Effector memory CD4-positive, alpha-beta T cell (primary cell): Measurements from ENCODE around the gene ERAL1.
"Not testable (repeated sequence)": the region's sequence is repeated elsewhere in the genome, so short reads cannot be mapped to it uniquely, and the experiment has no call there.

Experiments
- DNase-seq, 3 donors: peaks; one replicate each; pipeline ENCODE4 v3.0.0-alpha.2; 2020
- H3K27ac ChIP-seq: 2 replicates; pipeline ENCODE4 v1.7.0; 2013; ENCODE audit warnings: mild to moderate bottlenecking, low read length, moderate library complexity; ENCODE audit not compliant: insufficient read depth, poor library complexity, severe bottlenecking
- H3K27me3 ChIP-seq: replicated peaks from 2 replicates; pipeline ENCODE4 v1.7.0; 2013; ENCODE audit warnings: mild to moderate bottlenecking, low read length; ENCODE audit not compliant: insufficient read depth, control insufficient read depth, poor library complexity, severe bottlenecking
- H3K36me3 ChIP-seq: 2 replicates; pipeline ENCODE4 v1.7.0; 2013; ENCODE audit warnings: mild to moderate bottlenecking, low read length, moderate library complexity; ENCODE audit not compliant: control insufficient read depth, insufficient read depth
- H3K4me1 ChIP-seq: 2 replicates; pipeline ENCODE4 v1.7.0; 2013; ENCODE audit warnings: low read length, mild to moderate bottlenecking; ENCODE audit not compliant: control insufficient read depth, insufficient read depth, poor library complexity, severe bottlenecking
- H3K4me3 ChIP-seq: 2 replicates; pipeline ENCODE4 v1.7.0; 2013; ENCODE audit warnings: low read length, low read depth, mild to moderate bottlenecking; ENCODE audit not compliant: insufficient read depth, poor library complexity, severe bottlenecking
- H3K9me3 ChIP-seq: 2 replicates; pipeline ENCODE4 v1.7.0; 2013; ENCODE audit warnings: mild to moderate bottlenecking, low read length, moderate library complexity; ENCODE audit not compliant: control insufficient read depth

ERAL1 gene

DNA sequence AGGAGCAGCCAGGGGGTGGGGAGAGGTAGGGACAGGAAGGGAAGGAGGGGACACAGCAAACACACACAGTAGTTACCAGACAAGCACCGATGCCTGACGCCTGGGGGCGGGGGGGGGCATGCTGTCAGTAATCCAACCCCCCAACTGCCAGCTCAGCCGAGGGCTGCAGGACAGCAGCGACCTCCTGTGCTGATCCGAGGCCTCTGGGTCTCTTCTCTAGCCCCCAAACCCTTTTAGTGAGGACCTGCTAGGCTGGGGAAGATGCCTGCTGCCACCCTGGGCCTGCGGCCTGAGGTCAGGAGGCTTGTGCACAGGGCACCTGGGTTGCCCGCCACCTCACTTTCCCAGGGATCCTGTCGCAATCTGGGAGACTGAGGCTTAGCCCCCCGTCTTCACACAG is 31.1 kb downstream of the ERAL1 start:
- Histone ChIP-seq H3K27me3 (no peaks in the 10 kb centered on the region), H3K4me3 (no peak overlapping the region), H3K36me3 (peaks cover 59% of the 10 kb centered on the region), H3K27ac (no peak overlapping the region), H3K9me3 (no peaks in the 10 kb centered on the region), H3K4me1 (no peaks in the 10 kb centered on the region)
- no peak for DNase-seq

DNA sequence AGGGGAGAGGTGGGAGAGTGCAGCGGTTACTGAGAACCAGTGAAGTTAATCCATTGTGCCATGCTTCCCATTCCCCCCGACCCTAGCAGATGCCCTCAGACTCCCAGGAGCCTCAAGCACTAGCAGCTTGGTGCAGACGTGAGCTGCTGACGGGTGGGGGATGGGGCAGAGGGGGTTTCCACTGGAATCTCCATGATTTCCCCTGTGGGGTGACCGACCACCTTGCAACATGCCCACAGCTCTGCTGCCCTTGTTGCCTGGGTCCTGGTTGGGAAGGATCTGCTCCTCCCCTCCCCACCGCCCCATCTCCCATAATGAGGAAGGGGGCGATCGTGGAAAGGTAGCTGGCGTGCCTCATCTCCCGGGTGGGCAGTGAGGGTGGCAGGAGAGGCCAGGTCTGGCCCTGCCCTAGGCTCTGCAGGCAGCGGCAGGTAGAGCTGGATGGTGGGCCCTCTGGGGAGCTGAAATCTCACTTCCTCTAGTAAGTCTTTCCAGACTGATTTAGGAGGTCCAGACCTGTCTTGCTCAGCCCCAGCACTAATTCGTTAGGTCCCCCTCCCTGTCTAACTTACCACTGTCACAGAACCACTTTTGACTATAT is 33.2 kb downstream of the ERAL1 start:
- no peaks in the 10 kb centered on the region for H3K27me3 ChIP-seq
- H3K36me3 ChIP-seq, result peaks cover 39% of the 10 kb centered on the region
- peaks cover 9% of the 10 kb centered on the region for H3K4me1 ChIP-seq
- H3K9me3 ChIP-seq, result no peaks in the 10 kb centered on the region
- no peak overlapping the region for H3K27ac ChIP-seq
- no peak overlapping the region for H3K4me3 ChIP-seq
- DNase-seq, result no peak

- no peak for DNase-seq
- H3K27me3 ChIP-seq, result no peaks in the 10 kb centered on the region
- H3K4me3 ChIP-seq, result no peak overlapping the region
- peaks cover 13% of the 10 kb centered on the region for H3K4me1 ChIP-seq
- no peaks in the 10 kb centered on the region for H3K9me3 ChIP-seq
- no peak overlapping the region for H3K27ac ChIP-seq
- peaks cover 30% of the 10 kb centered on the region for H3K36me3 ChIP-seq
Measured at GRCh38 chr17:28888832-28889231, 34.0 kb downstream of the ERAL1 start.

- Histone ChIP-seq H3K27me3 (no peaks in the 10 kb centered on the region), H3K27ac (no peak overlapping the region), H3K4me3 (no peak overlapping the region), H3K36me3 (peaks cover 21% of the 10 kb centered on the region), H3K9me3 (no peaks in the 10 kb centered on the region), H3K4me1 (peaks cover 17% of the 10 kb centered on the region)
- DNase-seq, result no peak
Measured at GRCh38 chr17:28889996-28890395, 35.2 kb downstream of the ERAL1 start.

DNA sequence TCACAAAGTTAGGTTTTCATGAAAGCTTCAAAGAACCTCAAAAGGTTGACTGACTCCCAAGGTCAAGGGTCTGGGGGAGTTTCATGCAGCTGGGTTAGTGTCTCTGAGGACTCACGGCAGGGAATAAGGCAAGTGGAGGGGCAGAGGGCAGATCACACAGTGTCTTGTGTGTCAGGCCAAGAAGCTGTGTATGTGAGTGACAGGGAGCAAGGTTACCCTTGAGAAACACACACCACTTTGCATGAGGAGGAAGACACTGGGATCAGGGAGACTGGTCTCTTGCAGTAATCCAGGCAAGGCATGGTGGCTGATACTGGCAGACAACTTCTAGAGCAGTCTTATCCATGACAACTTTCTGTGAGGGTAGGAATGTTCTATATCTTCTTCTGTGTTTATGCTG is 36.4 kb downstream of the ERAL1 start:
- Histone ChIP-seq H3K36me3 (peaks cover 12% of the 10 kb centered on the region), H3K4me3 (no peak overlapping the region), H3K27me3 (no peaks in the 10 kb centered on the region), H3K9me3 (no peaks in the 10 kb centered on the region), H3K27ac (no peak overlapping the region), H3K4me1 (peaks cover 23% of the 10 kb centered on the region)
- DNase-seq, result no peak

DNA sequence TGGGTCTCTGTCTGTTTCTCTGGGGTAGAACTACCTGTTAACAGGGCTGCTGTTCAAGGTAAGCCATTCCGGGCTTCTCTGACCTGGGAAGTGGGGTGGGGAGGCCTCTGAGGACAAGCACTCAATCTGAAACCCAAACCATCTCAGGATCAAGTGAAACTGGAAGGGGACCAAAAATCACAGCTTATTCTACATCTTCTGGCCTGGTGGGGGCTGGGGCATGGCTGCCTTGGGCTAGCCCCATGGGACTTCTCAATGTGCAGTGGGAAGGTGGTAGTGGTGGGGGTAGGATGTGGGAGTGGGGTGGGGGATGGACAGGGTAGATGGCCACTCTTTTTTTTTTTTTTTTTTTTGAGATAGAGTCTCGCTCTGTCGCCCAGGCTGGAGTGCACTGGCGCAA is 37.2 kb downstream of the ERAL1 start:
- Histone ChIP-seq H3K36me3 (peaks cover 11% of the 10 kb centered on the region), H3K9me3 (no peaks in the 10 kb centered on the region), H3K27ac (no peak overlapping the region), H3K4me3 (no peak overlapping the region), H3K27me3 (no peaks in the 10 kb centered on the region), H3K4me1 (peaks cover 28% of the 10 kb centered on the region)
- no peak for DNase-seq

- Histone ChIP-seq H3K4me1 (peaks cover 37% of the 10 kb centered on the region), H3K4me3 (peak overlapping the region; percentile 18), H3K27ac (peak overlapping the region; percentile 72)
- not testable (repeated sequence) for DNase-seq, H3K36me3 ChIP-seq, H3K9me3 ChIP-seq, H3K27me3 ChIP-seq
Measured at GRCh38 chr17:28893248-28894183, 38.7 kb downstream of the ERAL1 start.

- no peaks in the 10 kb centered on the region for H3K36me3 ChIP-seq
- peak overlapping the region; percentile 89 for H3K27ac ChIP-seq
- no peak for DNase-seq
- H3K27me3 ChIP-seq, result no peaks in the 10 kb centered on the region
- peaks cover 40% of the 10 kb centered on the region for H3K4me1 ChIP-seq
- peak overlapping the region; percentile 96 for H3K4me3 ChIP-seq
- H3K9me3 ChIP-seq, result no peaks in the 10 kb centered on the region
Measured at GRCh38 chr17:28895794-28896447, 41.1 kb downstream of the ERAL1 start.

GRCh38 chr17:28896491-28896883 is 41.7 kb downstream of the ERAL1 start:
- Histone ChIP-seq H3K9me3 (no peaks in the 10 kb centered on the region), H3K36me3 (no peaks in the 10 kb centered on the region), H3K4me3 (peak overlapping the region; percentile 96), H3K27me3 (no peaks in the 10 kb centered on the region), H3K4me1 (peaks cover 46% of the 10 kb centered on the region), H3K27ac (peak overlapping the region; percentile 89)
- DNase-seq, result no peak
